Endothelial cell of umbilical vein (primary cell): ENCODE data around the gene BIRC5. TPM values are rescaled to one million over a fixed set of nuclear protein-coding genes. Genes with fewer than 3 reads are reported as not detected.

Experiments
- BruUV-seq: library from RNA; stranded (reverse); fragments of 400-500 nt; replicated peaks from 2 replicates; lab custom pipeline; 2021; lab: Mats Ljungman, UMichigan
- CTCF ChIA-PET: fragments of 300-600, 350-600 bp; sonication (Branson Sonifier 250); formaldehyde crosslinking; loops from one replicate; lab custom pipeline; 2021; ENCODE audit warnings: antibody characterized with exemption, inconsistent platforms; lab: Charles Lee
- POLR2A ChIA-PET: fragments of 300-600, 350-600 bp; sonication (Branson Sonifier 250); formaldehyde crosslinking; loops from one replicate; lab custom pipeline; 2021; ENCODE audit warnings: antibody characterized with exemption, inconsistent platforms; lab: Charles Lee
- DNase-seq: peaks from one replicate; pipeline ENCODE4 v3.0.0-alpha.2; 2011; ENCODE audit warnings: low read depth, low spot score
- FAIRE-seq: peaks from 2 replicates; lab custom pipeline; 2011; peaks lifted over from hg19 to GRCh38; lab: Jason Lieb, UNC
- H2AFZ ChIP-seq: 2 replicates; pipeline ENCODE4 v1.6.0; 2012; ENCODE audit warnings: low read depth, low read length, control low read depth, inconsistent platforms
- H3K27ac ChIP-seq: 2 replicates; pipeline ENCODE4 v1.5.1; 2011; ENCODE audit warnings: low read depth, mild to moderate bottlenecking, control low read depth, low read length, moderate library complexity; ENCODE audit not compliant: insufficient read depth
- H3K27me3 ChIP-seq, 2 experiments: 2 replicates each; pipeline versions ENCODE4 v1.6.0 to v1.6.1; 2011; ENCODE audit warnings: low read length in 2 of 2, mixed read lengths in 1 of 2; ENCODE audit not compliant: control insufficient read depth in 2 of 2, insufficient read depth in 2 of 2
- H3K36me3 ChIP-seq, 2 experiments: 2 replicates in 1 of 2; 3 replicates in 1 of 2; pipeline ENCODE4 v1.5.1; 2011; ENCODE audit warnings: low read length in 2 of 2, mild to moderate bottlenecking in 1 of 2, moderate library complexity in 1 of 2; ENCODE audit not compliant: control insufficient read depth in 2 of 2, insufficient read depth in 2 of 2; ENCODE audit errors: extremely low read depth in 1 of 2
- H3K4me1 ChIP-seq: 3 replicates; pipeline ENCODE4 v1.5.1; 2011; ENCODE audit warnings: mild to moderate bottlenecking, low read length; ENCODE audit not compliant: control insufficient read depth, insufficient read depth; ENCODE audit errors: extremely low read depth
- H3K4me2 ChIP-seq: 2 replicates; pipeline ENCODE4 v1.6.1; 2011; ENCODE audit warnings: low read length, control low read depth, mixed read lengths; ENCODE audit not compliant: insufficient read depth
- H3K4me3 ChIP-seq, 3 experiments: fragments of 200-600 bp in 1 of 3; sonication (generic), shearing (Covaris generic) in 1 of 3; replicated peaks in 1 of 3; 2 replicates each; pipeline ENCODE4 v1.5.1; 2011 to 2016; ENCODE audit warnings: control low read depth in 3 of 3, low read length in 3 of 3, mild to moderate bottlenecking in 2 of 3, inconsistent platforms in 1 of 3, low read depth in 1 of 3, moderate library complexity in 1 of 3; ENCODE audit not compliant: insufficient read depth in 1 of 3
- H3K79me2 ChIP-seq: 2 replicates; pipeline ENCODE4 v1.6.0; 2012; ENCODE audit warnings: low read length, inconsistent platforms; ENCODE audit not compliant: control insufficient read depth, insufficient read depth
- H3K9ac ChIP-seq: replicated peaks from 2 replicates; pipeline ENCODE3; 2011; ENCODE audit warnings: low read length, control low read depth; ENCODE audit not compliant: insufficient read depth; ENCODE audit errors: extremely low read depth
- H3K9me1 ChIP-seq: replicated peaks from 3 replicates; pipeline ENCODE4 v1.6.0; 2011; ENCODE audit warnings: mild to moderate bottlenecking, low read length; ENCODE audit not compliant: control insufficient read depth, insufficient read depth; ENCODE audit errors: extremely low read depth
- H3K9me3 ChIP-seq: replicated peaks from 2 replicates; pipeline ENCODE4 v1.5.1; 2012; ENCODE audit warnings: low read length, inconsistent platforms; ENCODE audit not compliant: control insufficient read depth, insufficient read depth
- H4K20me1 ChIP-seq: replicated peaks from 2 replicates; pipeline ENCODE3; 2011; ENCODE audit warnings: mild to moderate bottlenecking, low read length; ENCODE audit not compliant: control insufficient read depth, insufficient read depth; ENCODE audit errors: extremely low read depth
- CTCF ChIP-seq, 2 donors: IDR thresholded peaks; 1 replicate in 1 of 2; 2 replicates in 1 of 2; pipeline ENCODE4 v1.5.1; 2011; ENCODE audit warnings: low read length in 2 of 2, mild to moderate bottlenecking in 2 of 2, moderate library complexity in 2 of 2, control low read depth in 1 of 2, inconsistent platforms in 1 of 2, low read depth in 1 of 2; ENCODE audit not compliant: insufficient read depth in 1 of 2; ENCODE audit errors: extremely low read depth in 1 of 2
- EZH2 ChIP-seq: IDR thresholded peaks from 2 replicates; pipeline ENCODE4 v1.6.1; 2012; ENCODE audit warnings: borderline replicate concordance, low read depth, mild to moderate bottlenecking, moderate library complexity, low read length, inconsistent platforms; ENCODE audit not compliant: severe bottlenecking
- FOS ChIP-seq: IDR thresholded peaks from 2 replicates; pipeline ENCODE4 v1.6.1; 2011; ENCODE audit warnings: mild to moderate bottlenecking, low read length, moderate library complexity, borderline replicate concordance; ENCODE audit not compliant: insufficient read depth
- GATA2 ChIP-seq: IDR thresholded peaks from 2 replicates; pipeline ENCODE4 v1.7.0; 2011; ENCODE audit warnings: low read depth, mild to moderate bottlenecking, moderate library complexity, mixed read lengths, low read length; ENCODE audit not compliant: insufficient read length, insufficient read depth
- JUN ChIP-seq: IDR thresholded peaks from 2 replicates; pipeline ENCODE4 v1.6.1; 2011; ENCODE audit warnings: borderline replicate concordance, low read depth; ENCODE audit not compliant: insufficient read length, insufficient read depth
- MAX ChIP-seq: IDR thresholded peaks from 2 replicates; pipeline ENCODE4 v1.6.1; 2011; ENCODE audit not compliant: insufficient read depth, insufficient read length
- MYC ChIP-seq: IDR thresholded peaks from one replicate; pipeline ENCODE4 v1.6.1; 2011; ENCODE audit warnings: mild to moderate bottlenecking, low read depth, low read length
- POLR2A ChIP-seq: IDR thresholded peaks from 2 replicates; pipeline ENCODE4 v1.6.1; 2012; ENCODE audit warnings: low read depth, mild to moderate bottlenecking, control low read depth, low read length
- POLR2AphosphoS5 ChIP-seq: IDR thresholded peaks from 2 replicates; pipeline ENCODE4 v1.6.1; 2012; ENCODE audit warnings: low read depth, mild to moderate bottlenecking, control low read depth, low read length, moderate library complexity; ENCODE audit not compliant: insufficient read depth
- dilution Hi-C: fragments of 300-500 bp; cut with MboI; formaldehyde crosslinking; loops from one replicate; pipeline ENCODE4 v1.15.0; 2019; ENCODE audit warnings: low sequenced_read_pairs; ENCODE audit not compliant: extremely low pct_ligation_motif_present
- intact Hi-C: fragments of 100-400 bp; cut with micrococcal nuclease; formaldehyde crosslinking; loops from one replicate; pipeline ENCODE4 v1.10.0; 2022
- polyA plus RNA-seq, 4 experiments: library from polyadenylated mRNA; depleted of rRNA in 3 of 4; stranded (reverse) in 3 of 4; unstranded in 1 of 4; fragments of >200 nt; gene quantifications; 2 replicates each; pipeline versions ENCODE4 v1.2.1 to v1.2.3, GENCODE V29; 2011 to 2012; ENCODE audit warnings: missing spikeins in 1 of 4
- total RNA-seq: library from RNA; stranded (reverse); gene quantifications from 2 replicates; pipeline ENCODE4 v1.2.3, GENCODE V29; 2021

The BIRC5 gene
- total and polyA plus RNA-seq, 2 donors (not counting 3 experiments of a cell fraction or from before 2014, with no cell fraction given) = 32.8 to 74.6 TPM

- no peak for DNase-seq
- CTCF ChIA-PET = interaction anchor here (0.7 kb wide), 1 partner anchor 10 kb away, joined by 4 read pairs; no protein-coding TSS in a partner anchor
- no peak for FAIRE-seq
- no peak for TF ChIP-seq POLR2A
- no peak for TF ChIP-seq MYC
- TF ChIP-seq EZH2 = no peak
- TF ChIP-seq GATA2 = no peak
- TF ChIP-seq POLR2AphosphoS5 = no peak
- no peak for TF ChIP-seq JUN
- no peak for TF ChIP-seq FOS
- TF ChIP-seq CTCF (IDR thresholded peaks at IDR 0.05; ENCODE audit: extremely low read depth in 1 of 2, insufficient read depth in 1 of 2, low read depth in 1 of 2, low read length in 2 of 2) = no peak
- TF ChIP-seq MAX = no peak
- no peak overlapping the region for H3K27ac ChIP-seq
- no peaks in the 10 kb centered on the region for H3K27me3 ChIP-seq
- H3K36me3 ChIP-seq = no peaks in the 10 kb centered on the region
- H3K4me3 ChIP-seq = no peak overlapping the region
- POLR2A ChIA-PET = no interaction called here
- H3K79me2 ChIP-seq = no peaks in the 10 kb centered on the region
- no TSS peak for BruUV-seq
- H2AFZ ChIP-seq = no peak overlapping the region
- no peaks in the 10 kb centered on the region for H3K9me3 ChIP-seq
- no peaks in the 10 kb centered on the region for H4K20me1 ChIP-seq
- no peaks in the 10 kb centered on the region for H3K4me1 ChIP-seq
- H3K4me2 ChIP-seq = no peak overlapping the region
- H3K9ac ChIP-seq = no peak overlapping the region
- intact Hi-C loops (no loop called here), dilution Hi-C loops (no loop called here)
- H3K9me1 ChIP-seq = no peaks in the 10 kb centered on the region
Measured at GRCh38 chr17:78240839-78241238, 26.8 kb downstream of the BIRC5 start.
